Measurements from ENCODE around the gene ORC2. TPM values are rescaled to one million over a fixed set of nuclear protein-coding genes. Genes with fewer than 3 reads are reported as not detected.
"Not testable (repeated sequence)": the region's sequence is repeated elsewhere in the genome, so short reads cannot be mapped to it uniquely, and the experiment has no call there.

ORC2 gene
- polyA plus RNA-seq, 1 donor: 46.0 TPM

DNA sequence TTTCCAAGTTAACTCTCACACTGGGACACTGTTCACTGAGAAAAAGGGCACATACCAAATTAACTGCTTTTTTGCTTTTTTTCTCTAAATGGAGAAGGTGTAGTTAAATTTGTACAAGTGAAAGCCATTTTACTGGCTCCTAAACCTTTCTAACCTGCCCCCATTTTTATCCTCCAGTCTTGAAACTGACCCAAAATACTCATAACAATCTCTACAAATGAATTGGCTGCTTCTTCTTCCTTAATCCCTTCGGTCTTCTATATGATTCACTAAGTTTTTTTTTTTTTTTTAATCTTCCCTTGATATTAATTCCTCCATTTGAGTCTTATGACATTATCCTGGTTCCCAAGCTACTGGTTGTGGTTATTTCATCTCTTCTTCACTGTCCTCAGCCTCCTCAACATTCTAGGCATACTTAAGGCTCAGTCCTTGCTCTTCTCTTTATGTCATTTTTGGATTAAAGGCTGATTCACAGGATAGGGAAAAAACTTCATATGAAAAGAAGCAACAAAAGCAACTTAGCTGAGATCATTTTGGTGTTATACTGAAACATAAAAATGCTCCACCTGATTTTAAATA, 19.8 kb downstream of the ORC2 start:
- no peak for DNase-seq

GRCh38 chr2:200939832-200940231, 23.6 kb downstream of the ORC2 start:
- DNase-seq: no peak

DNA sequence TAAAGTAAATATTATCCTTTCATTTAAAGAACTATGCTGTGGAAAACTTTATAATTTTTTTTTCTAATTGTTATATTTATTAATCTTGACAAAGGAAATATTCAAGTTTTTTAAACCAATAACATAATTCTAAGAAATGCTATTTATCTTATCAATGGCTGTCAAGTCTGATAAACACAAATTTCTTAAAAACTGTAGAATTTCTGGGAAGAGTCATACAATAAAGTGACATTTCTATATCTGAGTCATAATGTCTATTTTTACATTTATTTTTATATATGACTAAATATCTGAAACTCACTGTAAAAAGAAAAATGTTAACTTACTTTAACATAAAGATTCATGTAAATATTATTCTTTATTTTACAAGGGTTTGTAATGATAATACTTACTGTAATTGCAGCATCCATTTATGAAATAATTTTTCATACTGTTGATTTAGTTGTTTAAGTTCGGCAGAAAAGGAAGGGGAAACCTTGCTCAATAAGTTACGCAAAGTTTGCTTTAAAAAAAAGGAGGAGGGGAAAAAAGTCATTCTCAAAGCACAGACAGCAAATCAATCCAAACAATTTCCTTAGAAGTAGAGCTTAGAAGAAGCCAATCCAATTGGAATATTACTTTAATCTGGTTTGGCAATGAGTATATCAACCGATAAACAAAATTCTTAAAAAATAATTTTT, 32.4 kb downstream of the ORC2 start:
- DNase-seq: no peak

GRCh38 chr2:200929334-200930249, 33.9 kb downstream of the ORC2 start:
- no peak for DNase-seq

DNA sequence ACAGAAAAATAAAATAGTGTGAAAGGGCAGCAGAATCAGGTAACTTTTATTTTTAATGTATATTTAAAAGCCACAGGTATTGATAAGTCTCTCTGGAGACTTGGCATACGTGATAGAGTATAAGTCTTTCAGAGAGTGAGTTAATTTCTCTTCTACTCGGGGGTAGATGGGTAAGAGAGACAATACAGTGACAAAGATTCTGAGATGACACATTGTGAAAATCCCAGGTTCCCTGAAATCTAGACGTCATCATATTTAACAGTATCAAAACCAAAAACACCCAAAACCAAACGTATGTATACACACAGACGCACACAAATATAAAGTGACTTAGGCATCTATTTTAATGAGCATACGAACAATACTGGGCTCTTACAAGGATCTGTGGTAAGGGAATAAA, 41.0 kb downstream of the ORC2 start:
- no peak for DNase-seq

DNA sequence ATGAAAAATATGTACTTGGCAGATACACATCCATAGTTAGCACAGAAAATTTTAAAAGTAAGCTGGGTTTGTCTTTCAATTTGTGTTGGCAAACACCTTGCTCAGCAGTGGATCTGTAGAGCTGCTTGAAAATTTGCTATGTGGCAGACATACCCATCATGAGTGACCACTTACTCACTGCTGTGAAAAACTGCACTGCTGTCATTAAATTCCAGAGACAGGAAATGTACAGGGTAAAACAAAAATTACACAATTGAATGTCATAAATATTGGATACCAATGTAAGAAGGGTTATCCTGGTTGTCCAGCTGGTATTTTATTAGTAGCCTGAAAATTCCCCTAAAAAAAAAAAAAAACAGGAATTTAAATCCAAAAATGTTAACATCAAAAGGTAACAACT, 49.8 kb downstream of the ORC2 start:
- DNase-seq: no peak

DNA sequence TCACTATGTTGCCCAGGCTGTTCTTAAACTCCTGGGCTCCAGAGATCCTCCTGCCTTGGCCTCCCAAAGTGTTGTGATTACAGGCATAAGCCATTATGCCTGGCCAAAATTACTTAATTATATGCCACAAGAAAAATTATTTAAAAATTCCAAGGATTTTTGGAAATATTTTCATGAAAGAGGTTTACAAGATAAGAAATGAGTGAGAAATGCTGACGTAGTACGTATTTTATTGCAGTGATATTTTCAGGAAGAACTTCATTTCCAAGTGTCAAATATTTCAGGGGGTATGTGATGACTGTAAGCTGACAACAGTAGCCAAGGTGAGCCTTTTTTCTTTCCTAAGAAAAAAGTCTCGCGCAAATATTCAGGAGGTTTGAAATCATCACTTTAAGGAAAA, 53.5 kb downstream of the ORC2 start:
- DNase-seq: no peak

DNA sequence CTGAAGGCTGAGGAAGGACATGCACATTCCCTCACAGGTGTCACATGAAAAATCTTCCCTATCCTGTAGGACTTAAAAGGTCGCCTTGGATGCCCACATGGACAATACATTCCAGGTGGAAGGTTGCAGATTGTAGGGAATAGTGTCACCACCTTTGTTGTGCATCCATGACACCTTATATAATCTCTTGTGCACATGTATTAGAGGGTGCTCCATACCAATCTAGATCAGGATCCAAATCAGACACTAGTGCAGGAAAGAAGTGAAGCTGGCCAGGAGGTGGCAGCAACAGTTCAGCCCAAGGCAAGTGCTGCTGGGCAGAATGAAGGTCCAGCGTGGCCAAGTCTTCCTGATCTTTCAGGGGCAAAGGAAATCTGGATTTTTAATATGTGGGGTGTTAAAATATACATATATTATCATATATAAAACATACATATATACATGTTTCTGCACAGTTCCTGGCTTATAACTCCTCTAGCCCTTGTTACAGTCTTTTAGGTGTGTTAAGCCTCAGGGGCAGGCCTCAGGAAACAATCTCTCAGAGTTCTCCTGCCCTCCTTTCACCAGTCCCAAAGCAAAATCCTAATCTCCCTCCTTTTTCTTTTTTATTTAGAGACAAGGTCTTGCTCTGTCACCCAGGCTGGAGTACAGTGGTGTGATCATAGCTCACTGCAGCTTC, 57.7 kb downstream of the ORC2 start:
- peak; percentile 40 for DNase-seq

- peak; percentile 79 for DNase-seq
These were observed 61.9 kb downstream of the ORC2 start for GRCh38 chr2:200901459-200902072.

DNA sequence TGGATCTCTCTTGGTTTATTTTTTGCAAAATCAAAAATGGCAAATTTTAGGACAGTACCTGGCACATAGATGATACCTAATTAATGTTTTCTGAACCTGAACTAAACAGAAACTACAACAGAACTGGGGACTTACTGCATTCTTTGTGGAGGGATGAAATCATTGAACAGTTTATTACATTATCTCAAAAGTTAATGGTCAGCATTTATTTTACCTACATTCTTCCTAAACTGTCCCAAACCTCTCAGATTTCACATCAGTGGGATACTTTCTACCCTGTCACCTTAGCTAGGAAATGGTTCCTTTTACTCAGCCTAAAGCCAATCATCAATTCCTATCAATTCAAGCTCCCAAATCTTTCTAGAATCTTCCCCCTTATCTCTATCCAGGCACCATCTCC, 64.0 kb downstream of the ORC2 start:
- no peak for DNase-seq

DNA sequence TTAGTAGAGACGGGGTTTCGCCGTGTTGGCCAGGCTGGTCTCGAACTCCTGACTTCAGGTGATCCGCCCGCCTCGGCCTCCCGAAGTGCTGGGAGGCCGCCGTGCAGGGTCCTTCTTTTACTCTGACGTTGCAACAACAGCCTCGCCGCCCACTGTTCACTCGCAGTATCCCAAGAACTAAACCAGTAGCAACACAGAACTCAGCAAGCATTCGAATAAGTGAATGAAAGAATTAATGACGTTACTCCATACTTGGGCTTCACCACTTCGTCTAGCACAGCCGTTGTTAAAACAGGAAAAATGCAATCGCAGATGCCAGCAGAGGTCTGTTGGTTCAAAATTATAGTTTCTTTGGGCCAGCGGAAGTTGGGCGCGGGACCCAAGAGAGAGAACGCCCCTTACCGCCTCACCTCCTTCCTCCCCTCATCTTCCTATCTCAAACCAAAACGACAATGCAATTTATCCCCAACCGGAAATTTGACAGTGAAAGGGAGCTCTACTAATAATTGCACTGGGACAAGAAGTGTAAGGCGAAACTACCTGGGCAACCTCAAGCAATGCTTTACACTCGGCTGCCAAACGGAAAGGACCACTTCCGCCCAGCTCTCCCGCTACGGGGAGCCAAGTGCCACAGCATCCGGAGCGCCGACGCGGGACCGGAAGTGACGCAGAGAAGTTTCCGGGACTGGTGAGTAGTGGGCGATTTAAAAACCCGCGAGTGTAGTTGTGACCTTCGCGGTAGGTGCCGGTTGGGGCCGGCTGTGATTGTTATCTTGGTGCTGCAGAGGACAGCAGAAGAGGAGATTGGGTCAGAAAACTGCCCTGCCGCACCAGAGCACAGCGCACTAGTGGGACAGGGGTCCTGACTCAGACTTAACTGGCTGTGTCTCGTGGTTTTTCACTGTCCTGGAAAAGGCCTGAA, 74.5 kb downstream of the ORC2 start, which contains the start of the genes NIF3L1 and PPIL3:
Gene NIF3L1 (plus strand): TSS at position 668 of the 922 bp plus-strand sequence. CDS start 2,573 bp downstream, outside the sequence.
Gene PPIL3 (minus strand): TSS at position 374 of the 922 bp plus-strand sequence. CDS start 1,462 bp downstream, outside the sequence.
- peak; percentile 98 for DNase-seq

- not testable (repeated sequence) for DNase-seq
These were observed 81.7 kb downstream of the ORC2 start for GRCh38 chr2:200881715-200882249.

DNA sequence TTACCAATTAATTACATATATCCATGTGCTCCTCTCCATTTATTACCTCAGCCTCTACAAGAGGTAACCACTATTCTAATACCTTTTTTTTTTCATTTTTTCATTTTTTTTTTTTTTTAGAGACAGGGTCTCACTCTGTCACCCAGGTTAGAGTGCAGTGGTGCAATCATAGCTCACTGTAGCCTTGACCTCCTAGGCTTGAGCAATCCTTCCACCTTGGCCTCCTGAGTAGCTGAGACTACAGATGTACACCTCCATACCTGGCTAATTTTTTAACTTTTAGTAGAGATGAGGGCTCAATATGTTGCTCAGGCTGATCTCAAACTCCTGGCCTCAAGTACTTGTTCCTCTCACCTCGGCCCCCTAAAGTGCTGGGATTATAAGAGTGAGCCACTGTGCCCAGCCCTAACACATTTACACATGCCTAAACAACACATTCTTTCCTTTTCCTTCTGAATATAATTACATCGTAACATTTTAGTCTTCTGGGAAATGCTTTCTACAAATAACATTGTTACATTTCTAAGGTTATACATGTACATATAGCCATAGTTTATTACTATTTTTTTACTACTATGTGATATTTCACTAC, 85.1 kb downstream of the ORC2 start:
- DNase-seq: no peak

GRCh38 chr2:200877443-200877842, 86.0 kb downstream of the ORC2 start:
- no peak for DNase-seq

GRCh38 chr2:200873560-200873959, 89.9 kb downstream of the ORC2 start:
- no peak for DNase-seq

DNA sequence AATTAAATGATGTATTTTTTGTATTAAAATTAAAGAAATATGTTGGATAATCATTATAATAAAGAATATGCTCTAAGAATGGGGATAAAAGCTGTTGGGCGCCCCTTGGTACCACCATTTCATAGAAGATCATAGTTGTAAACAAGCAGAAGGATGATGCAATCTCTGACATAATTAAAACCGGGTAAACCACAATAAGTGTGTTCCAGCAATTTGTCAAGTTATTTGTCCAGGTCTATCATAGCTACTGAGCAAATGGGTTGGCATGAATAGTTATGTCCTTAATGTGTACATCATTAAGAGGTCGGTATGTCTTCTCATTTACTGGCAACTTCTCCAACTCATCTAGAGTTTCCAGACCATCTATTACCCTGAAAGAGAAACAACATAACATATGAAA, 92.3 kb downstream of the ORC2 start:
- no peak for DNase-seq

GRCh38 chr2:200869014-200869413, 94.4 kb downstream of the ORC2 start:
- no peak for DNase-seq

- DNase-seq: peak; percentile 93
These were observed 99.1 kb downstream of the ORC2 start, which contains the start of gene CLK1 for GRCh38 chr2:200864176-200865034. CLK1 (minus strand) TSS chr2:200864658; CDS start chr2:200861862, 2,796 bp downstream.

GRCh38 chr2:200863782-200864175, 99.7 kb downstream of the ORC2 start:
- peak; percentile 49 for DNase-seq

All from left kidney (tissue), 2 donors.